Measurements from ENCODE around the gene MIF.
"Not testable (repeated sequence)": the region's sequence is repeated elsewhere in the genome, so short reads cannot be mapped to it uniquely, and the experiment has no call there.

Gene MIF

GRCh38 chr22:23900227-23900626, 6.0 kb downstream of the MIF start:
- not testable (repeated sequence) for H2BK15ac ChIP-seq (replicated peaks; ENCODE audit: low read depth); H3K4me2 ChIP-seq (ENCODE audit: low read length); H3K4me1 ChIP-seq (ENCODE audit: control insufficient read depth, low read depth, low read length); H3K79me2 ChIP-seq (ENCODE audit: control insufficient read depth, insufficient read depth, low read length); H3K27ac ChIP-seq (ENCODE audit: low read depth, low read length); H2AK5ac ChIP-seq (ENCODE audit: low read length); H3K27me3 ChIP-seq (ENCODE audit: insufficient read depth, low read length, poor library complexity); H4K5ac ChIP-seq (ENCODE audit: low read length); H3K4me3 ChIP-seq (ENCODE audit: low read length); H3K9ac ChIP-seq (ENCODE audit: low read length); H3K56ac ChIP-seq (ENCODE audit: low read length); H3K18ac ChIP-seq (ENCODE audit: low read length); H3K36me3 ChIP-seq (ENCODE audit: control insufficient read depth, insufficient read depth, low read length); H4K8ac ChIP-seq (ENCODE audit: low read depth, low read length); H3K4ac ChIP-seq (ENCODE audit: low read depth, low read length); H2BK120ac ChIP-seq (ENCODE audit: low read depth, low read length); DNase-seq; H3K23ac ChIP-seq (ENCODE audit: low read length); H2BK5ac ChIP-seq (ENCODE audit: low read length)
- no CpG with 5 or more reads among the region's 4 CpGs for WGBS (ENCODE audit: extremely low coverage, insufficient coverage, low lambda C conversion rate)
- peaks cover 14% of the 10 kb centered on the region for H3K79me1 ChIP-seq (ENCODE audit: low read length)

- no peak overlapping the region for H3K9ac ChIP-seq (ENCODE audit: low read length)
- no peak overlapping the region for H3K4me2 ChIP-seq (ENCODE audit: low read length)
- no peak overlapping the region for H2BK15ac ChIP-seq (replicated peaks; ENCODE audit: low read depth)
- H3K4me3 ChIP-seq (ENCODE audit: low read length), result no peak overlapping the region
- H3K18ac ChIP-seq (ENCODE audit: low read length), result no peak overlapping the region
- no peaks in the 10 kb centered on the region for H3K79me2 ChIP-seq (ENCODE audit: control insufficient read depth, insufficient read depth, low read length)
- H2AK5ac ChIP-seq (ENCODE audit: low read length), result no peak overlapping the region
- no peak overlapping the region for H3K4ac ChIP-seq (ENCODE audit: low read depth, low read length)
- no peak overlapping the region for H4K8ac ChIP-seq (ENCODE audit: low read depth, low read length)
- H4K5ac ChIP-seq (ENCODE audit: low read length), result no peak overlapping the region
- no peak overlapping the region for H3K23ac ChIP-seq (ENCODE audit: low read length)
- no peak overlapping the region for H3K27ac ChIP-seq (ENCODE audit: low read depth, low read length)
- no peaks in the 10 kb centered on the region for H3K4me1 ChIP-seq (ENCODE audit: control insufficient read depth, low read depth, low read length)
- no peak overlapping the region for H3K56ac ChIP-seq (ENCODE audit: low read length)
- H2BK120ac ChIP-seq (ENCODE audit: low read depth, low read length), result no peak overlapping the region
- no peaks in the 10 kb centered on the region for H3K27me3 ChIP-seq (ENCODE audit: insufficient read depth, low read length, poor library complexity)
- peaks cover 4% of the 10 kb centered on the region for H3K79me1 ChIP-seq (ENCODE audit: low read length)
- no peak overlapping the region for H2BK5ac ChIP-seq (ENCODE audit: low read length)
- WGBS (ENCODE audit: extremely low coverage, insufficient coverage, low lambda C conversion rate), result no CpG with 5 or more reads among the region's 4 CpGs
- no peak for DNase-seq
- H3K36me3 ChIP-seq (ENCODE audit: control insufficient read depth, insufficient read depth, low read length), result peaks cover 4% of the 10 kb centered on the region
Observed at GRCh38 chr22:23901600-23901999, 7.4 kb downstream of the MIF start.

GRCh38 chr22:23903328-23903971, 9.3 kb downstream of the MIF start:
- Histone ChIP-seq H3K27ac (ENCODE audit: low read depth, low read length) (no peak overlapping the region), H3K4me2 (ENCODE audit: low read length) (no peak overlapping the region), H3K9ac (ENCODE audit: low read length) (no peak overlapping the region), H3K4ac (ENCODE audit: low read depth, low read length) (no peak overlapping the region), H3K36me3 (ENCODE audit: control insufficient read depth, insufficient read depth, low read length) (no peaks in the 10 kb centered on the region), H2BK15ac (replicated peaks; ENCODE audit: low read depth) (no peak overlapping the region), H3K23ac (ENCODE audit: low read length) (no peak overlapping the region), H4K8ac (ENCODE audit: low read depth, low read length) (no peak overlapping the region), H3K18ac (ENCODE audit: low read length) (no peak overlapping the region), H2BK120ac (ENCODE audit: low read depth, low read length) (no peak overlapping the region), H3K56ac (ENCODE audit: low read length) (no peak overlapping the region), H4K5ac (ENCODE audit: low read length) (no peak overlapping the region), H3K79me2 (ENCODE audit: control insufficient read depth, insufficient read depth, low read length) (no peaks in the 10 kb centered on the region), H3K79me1 (ENCODE audit: low read length) (no peaks in the 10 kb centered on the region), H2BK5ac (ENCODE audit: low read length) (no peak overlapping the region), H2AK5ac (ENCODE audit: low read length) (no peak overlapping the region), H3K4me1 (ENCODE audit: control insufficient read depth, low read depth, low read length) (no peaks in the 10 kb centered on the region), H3K27me3 (ENCODE audit: insufficient read depth, low read length, poor library complexity) (no peaks in the 10 kb centered on the region), H3K4me3 (ENCODE audit: low read length) (no peak overlapping the region)
- DNase-seq, result no peak
- no CpG with 5 or more reads among the region's 8 CpGs for WGBS (ENCODE audit: extremely low coverage, insufficient coverage, low lambda C conversion rate)

DNA sequence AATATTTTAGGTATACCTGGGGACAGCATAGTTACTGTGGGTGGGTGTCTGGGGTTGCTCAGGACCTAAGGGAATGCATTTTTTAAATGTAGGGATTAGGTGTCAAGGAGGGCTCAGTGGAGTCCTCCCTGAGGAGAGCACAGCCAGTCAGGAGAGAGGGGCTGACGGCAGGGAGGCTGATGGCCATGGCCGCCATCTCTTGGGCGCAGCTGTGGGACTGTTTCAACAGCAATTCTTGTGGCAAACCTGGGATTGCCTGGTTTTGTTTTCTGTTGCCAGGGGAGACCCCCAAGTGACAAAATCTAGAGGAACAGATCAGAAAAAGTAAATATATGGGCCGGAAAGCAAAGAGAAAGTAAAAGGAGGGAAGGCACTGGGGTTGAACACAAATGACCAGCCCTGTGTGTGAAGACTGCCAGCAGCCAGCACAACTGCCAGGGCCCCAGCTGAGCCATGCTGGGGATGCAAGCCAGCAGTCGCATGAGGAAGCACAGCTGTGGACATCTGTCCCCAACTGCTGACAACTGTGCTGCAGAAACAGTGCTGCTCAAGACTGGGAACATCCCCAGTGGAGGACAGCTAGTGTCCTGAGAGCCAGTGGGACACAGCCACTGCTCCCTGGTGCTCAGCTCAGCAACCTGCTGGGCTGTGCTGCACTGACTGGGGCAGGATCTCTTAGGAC, 10.5 kb downstream of the MIF start:
- Histone ChIP-seq H3K4me3 (ENCODE audit: low read length) (no peak overlapping the region), H3K79me1 (ENCODE audit: low read length) (no peaks in the 10 kb centered on the region), H3K27ac (ENCODE audit: low read depth, low read length) (no peak overlapping the region), H2AK5ac (ENCODE audit: low read length) (no peak overlapping the region), H3K23ac (ENCODE audit: low read length) (no peak overlapping the region), H3K4ac (ENCODE audit: low read depth, low read length) (no peak overlapping the region), H4K5ac (ENCODE audit: low read length) (no peak overlapping the region), H3K9ac (ENCODE audit: low read length) (no peak overlapping the region), H3K79me2 (ENCODE audit: control insufficient read depth, insufficient read depth, low read length) (no peaks in the 10 kb centered on the region), H3K4me2 (ENCODE audit: low read length) (no peak overlapping the region), H3K56ac (ENCODE audit: low read length) (no peak overlapping the region), H3K4me1 (ENCODE audit: control insufficient read depth, low read depth, low read length) (no peaks in the 10 kb centered on the region), H3K18ac (ENCODE audit: low read length) (no peak overlapping the region), H2BK5ac (ENCODE audit: low read length) (no peak overlapping the region), H3K27me3 (ENCODE audit: insufficient read depth, low read length, poor library complexity) (no peaks in the 10 kb centered on the region), H2BK120ac (ENCODE audit: low read depth, low read length) (no peak overlapping the region), H2BK15ac (replicated peaks; ENCODE audit: low read depth) (no peak overlapping the region), H4K8ac (ENCODE audit: low read depth, low read length) (no peak overlapping the region), H3K36me3 (ENCODE audit: control insufficient read depth, insufficient read depth, low read length) (no peaks in the 10 kb centered on the region)
- no CpG with 5 or more reads among the region's 5 CpGs for WGBS (ENCODE audit: extremely low coverage, insufficient coverage, low lambda C conversion rate)
- DNase-seq, result no peak

DNA sequence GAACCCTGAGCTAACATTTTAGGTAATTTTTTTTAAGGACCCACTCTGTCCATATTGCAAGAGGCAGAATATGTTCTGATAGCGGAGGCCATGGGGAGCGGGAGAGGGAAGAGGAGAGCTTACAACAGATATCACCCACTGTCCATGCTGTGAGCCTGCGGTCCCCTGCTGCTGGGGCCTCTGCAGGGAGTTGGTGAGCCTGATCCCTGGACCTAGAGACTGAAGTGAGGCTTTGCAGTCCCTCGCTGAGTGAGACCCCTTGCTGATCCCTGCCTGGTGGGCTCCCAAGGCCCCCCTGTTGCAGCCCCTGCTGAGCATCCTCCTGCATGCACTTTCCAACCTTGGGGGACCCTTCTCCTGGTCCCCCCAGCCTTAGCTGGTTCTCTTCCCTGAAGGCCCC, 12.5 kb downstream of the MIF start:
- H3K4me2 ChIP-seq (ENCODE audit: low read length), result no peak overlapping the region
- H3K9ac ChIP-seq (ENCODE audit: low read length), result no peak overlapping the region
- H2BK15ac ChIP-seq (replicated peaks; ENCODE audit: low read depth), result no peak overlapping the region
- no peaks in the 10 kb centered on the region for H3K79me1 ChIP-seq (ENCODE audit: low read length)
- no peak overlapping the region for H2BK5ac ChIP-seq (ENCODE audit: low read length)
- no peaks in the 10 kb centered on the region for H3K36me3 ChIP-seq (ENCODE audit: control insufficient read depth, insufficient read depth, low read length)
- WGBS (ENCODE audit: extremely low coverage, insufficient coverage, low lambda C conversion rate), result no CpG with 5 or more reads among the region's 4 CpGs
- H3K79me2 ChIP-seq (ENCODE audit: control insufficient read depth, insufficient read depth, low read length), result no peaks in the 10 kb centered on the region
- H4K5ac ChIP-seq (ENCODE audit: low read length), result no peak overlapping the region
- H2AK5ac ChIP-seq (ENCODE audit: low read length), result no peak overlapping the region
- no peak overlapping the region for H3K18ac ChIP-seq (ENCODE audit: low read length)
- H3K27me3 ChIP-seq (ENCODE audit: insufficient read depth, low read length, poor library complexity), result no peaks in the 10 kb centered on the region
- H3K4me1 ChIP-seq (ENCODE audit: control insufficient read depth, low read depth, low read length), result no peaks in the 10 kb centered on the region
- H3K27ac ChIP-seq (ENCODE audit: low read depth, low read length), result no peak overlapping the region
- H3K4ac ChIP-seq (ENCODE audit: low read depth, low read length), result no peak overlapping the region
- no peak overlapping the region for H2BK120ac ChIP-seq (ENCODE audit: low read depth, low read length)
- H3K23ac ChIP-seq (ENCODE audit: low read length), result no peak overlapping the region
- no peak overlapping the region for H3K4me3 ChIP-seq (ENCODE audit: low read length)
- no peak overlapping the region for H3K56ac ChIP-seq (ENCODE audit: low read length)
- DNase-seq, result no peak
- H4K8ac ChIP-seq (ENCODE audit: low read depth, low read length), result no peak overlapping the region

- not testable (repeated sequence) for H3K79me1 ChIP-seq (ENCODE audit: low read length); H3K9ac ChIP-seq (ENCODE audit: low read length); H3K4me1 ChIP-seq (ENCODE audit: control insufficient read depth, low read depth, low read length); H3K27ac ChIP-seq (ENCODE audit: low read depth, low read length); H3K4me3 ChIP-seq (ENCODE audit: low read length); H3K27me3 ChIP-seq (ENCODE audit: insufficient read depth, low read length, poor library complexity); H3K18ac ChIP-seq (ENCODE audit: low read length); H4K5ac ChIP-seq (ENCODE audit: low read length); H3K56ac ChIP-seq (ENCODE audit: low read length); H2AK5ac ChIP-seq (ENCODE audit: low read length); H4K8ac ChIP-seq (ENCODE audit: low read depth, low read length); H2BK5ac ChIP-seq (ENCODE audit: low read length); DNase-seq; H3K4me2 ChIP-seq (ENCODE audit: low read length); H3K36me3 ChIP-seq (ENCODE audit: control insufficient read depth, insufficient read depth, low read length); H3K23ac ChIP-seq (ENCODE audit: low read length); H3K4ac ChIP-seq (ENCODE audit: low read depth, low read length); H3K79me2 ChIP-seq (ENCODE audit: control insufficient read depth, insufficient read depth, low read length); H2BK120ac ChIP-seq (ENCODE audit: low read depth, low read length); H2BK15ac ChIP-seq (replicated peaks; ENCODE audit: low read depth)
- WGBS (ENCODE audit: extremely low coverage, insufficient coverage, low lambda C conversion rate), result no CpG with 5 or more reads among the region's 10 CpGs
Observed at GRCh38 chr22:23907423-23907822, 13.2 kb downstream of the MIF start.
